ENCODE measurements around the gene XPNPEP2.
A peak's percentile ranks its signal among the peaks of the same experiment; 100 is the strongest.

The XPNPEP2 gene

GRCh38 chrX:129800186-129800585 is 61.4 kb downstream of the XPNPEP2 start:
- DNase-seq (ENCODE audit: low spot score) = no peak

DNA sequence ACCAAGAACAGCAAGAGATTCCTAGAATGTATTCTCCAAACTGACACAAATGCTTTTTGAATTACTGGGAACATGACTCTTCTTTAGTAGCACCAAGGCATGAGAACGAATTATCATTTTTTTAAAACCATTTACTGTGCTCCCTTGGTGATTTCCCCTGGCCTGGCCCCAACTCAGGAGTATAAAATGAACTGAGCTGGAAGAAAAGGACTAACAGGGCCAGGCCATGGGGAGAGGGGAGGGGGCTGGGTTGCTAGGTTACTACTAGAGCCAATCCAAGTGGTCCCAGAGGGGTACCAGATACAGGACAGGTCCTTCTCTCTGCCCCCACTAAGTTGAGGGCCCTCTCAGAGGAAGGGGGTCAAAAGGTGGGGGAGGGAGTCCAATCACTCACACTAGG is 64.1 kb downstream of the XPNPEP2 start:
- no peak for DNase-seq (ENCODE audit: low spot score)

- no peak for DNase-seq (ENCODE audit: low spot score)
These were observed 66.0 kb downstream of the XPNPEP2 start for GRCh38 chrX:129804806-129805205.

DNA sequence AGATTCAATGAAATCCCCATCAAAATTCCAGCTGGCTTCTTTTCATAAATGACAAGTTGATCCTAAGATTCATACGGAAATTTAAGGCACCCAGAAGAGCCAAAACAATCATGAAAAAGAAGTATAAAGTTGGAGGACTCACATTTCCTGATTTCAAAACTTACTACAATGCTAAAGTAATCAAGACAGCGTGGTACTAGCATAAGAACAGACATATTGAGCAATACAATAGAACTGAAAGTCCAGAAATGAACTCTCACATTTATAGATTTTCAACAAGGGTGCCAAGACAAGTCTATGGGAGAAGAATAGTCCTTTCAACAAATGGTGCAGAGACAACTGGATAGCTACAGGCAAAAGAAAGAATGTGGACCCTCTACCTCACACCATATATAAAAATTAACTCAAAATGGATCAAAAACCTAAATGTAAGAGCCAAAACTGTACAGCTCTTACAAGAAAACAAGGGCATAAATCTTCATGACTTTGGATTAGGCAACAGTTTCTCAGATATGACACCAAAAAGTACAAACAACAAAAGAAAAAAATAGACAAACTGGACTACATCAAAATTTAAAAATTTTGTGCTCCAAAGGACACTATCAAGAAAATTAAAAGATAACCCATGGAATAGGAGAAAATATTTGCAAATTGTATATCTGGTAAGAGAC is 69.5 kb downstream of the XPNPEP2 start:
- DNase-seq (ENCODE audit: low spot score) = no peak

GRCh38 chrX:129808829-129809796 is 70.3 kb downstream of the XPNPEP2 start:
- peak; percentile 20 for DNase-seq (ENCODE audit: low spot score)

GRCh38 chrX:129813662-129814368 is 75.0 kb downstream of the XPNPEP2 start:
- no peak for DNase-seq (ENCODE audit: low spot score)

DNA sequence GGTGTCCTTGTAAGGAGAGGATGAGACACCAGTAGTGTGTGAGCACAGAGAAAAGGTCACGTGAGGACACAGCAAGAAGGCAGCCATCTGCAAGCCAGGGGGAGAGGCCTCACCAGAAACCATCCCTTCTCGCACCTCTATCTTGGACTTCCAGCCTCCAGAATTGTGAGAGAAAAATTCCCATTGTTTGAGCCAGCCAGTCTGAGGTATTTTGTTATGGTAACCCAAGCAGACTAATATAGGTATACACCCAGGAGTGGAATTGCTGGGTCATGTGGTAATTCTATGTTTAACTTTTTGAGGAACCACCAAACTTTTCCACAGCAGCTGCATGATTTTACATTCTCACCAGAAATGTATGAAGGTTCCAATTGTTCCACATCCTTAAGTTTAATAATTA is 79.3 kb downstream of the XPNPEP2 start:
- no peak for DNase-seq (ENCODE audit: low spot score)

Data from RKO (cell line).